Measurements from ENCODE around the gene ARL14EPL. TPM values are rescaled to one million over a fixed set of nuclear protein-coding genes. Genes with fewer than 3 reads are reported as not detected.

ARL14EPL gene
- total and polyA plus RNA-seq, 7 donors, result 0.04 TPM; not detected in 6

DNA sequence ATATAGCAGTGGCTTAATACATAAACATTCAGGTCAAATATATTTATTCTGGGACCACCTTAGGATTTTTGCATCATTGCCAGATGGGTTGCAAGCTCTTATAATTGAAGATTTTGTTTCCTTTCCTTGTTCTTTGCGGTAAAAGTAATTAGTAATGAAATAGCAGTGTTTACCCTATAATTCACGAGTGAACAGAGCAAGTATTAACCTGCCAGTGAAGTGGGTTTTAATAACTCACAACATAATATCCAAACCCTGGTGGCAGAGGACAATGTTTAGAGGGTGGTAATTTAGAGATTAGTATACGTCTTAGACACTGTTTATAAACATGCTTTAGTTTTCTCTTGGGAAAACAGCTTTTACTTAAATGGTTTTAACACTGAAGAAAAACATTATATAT is 11.8 kb downstream of the ARL14EPL start:
- Histone ChIP-seq H3K36me3 (no peaks in the 10 kb centered on the region), H3K27ac (no peak overlapping the region), H3K4me1 (no peaks in the 10 kb centered on the region), H3K4me3 (no peak overlapping the region), H3K27me3 (no peaks in the 10 kb centered on the region), H3K9me3 (no peaks in the 10 kb centered on the region)
- 53 to 74% methylated on average over 3 of the region's 3 CpGs for WGBS, 2 donors
- no peak for DNase-seq
- intact Hi-C loops (cut with DNase I), result no loop called here
- TF ChIP-seq POLR2A (IDR thresholded peaks at IDR 0.05), result no peak
- no peak for TF ChIP-seq POLR2AphosphoS5 (IDR thresholded peaks at IDR 0.05)
- no peak for TF ChIP-seq EP300 (IDR thresholded peaks at IDR 0.05)
- TF ChIP-seq, protein P1, sequence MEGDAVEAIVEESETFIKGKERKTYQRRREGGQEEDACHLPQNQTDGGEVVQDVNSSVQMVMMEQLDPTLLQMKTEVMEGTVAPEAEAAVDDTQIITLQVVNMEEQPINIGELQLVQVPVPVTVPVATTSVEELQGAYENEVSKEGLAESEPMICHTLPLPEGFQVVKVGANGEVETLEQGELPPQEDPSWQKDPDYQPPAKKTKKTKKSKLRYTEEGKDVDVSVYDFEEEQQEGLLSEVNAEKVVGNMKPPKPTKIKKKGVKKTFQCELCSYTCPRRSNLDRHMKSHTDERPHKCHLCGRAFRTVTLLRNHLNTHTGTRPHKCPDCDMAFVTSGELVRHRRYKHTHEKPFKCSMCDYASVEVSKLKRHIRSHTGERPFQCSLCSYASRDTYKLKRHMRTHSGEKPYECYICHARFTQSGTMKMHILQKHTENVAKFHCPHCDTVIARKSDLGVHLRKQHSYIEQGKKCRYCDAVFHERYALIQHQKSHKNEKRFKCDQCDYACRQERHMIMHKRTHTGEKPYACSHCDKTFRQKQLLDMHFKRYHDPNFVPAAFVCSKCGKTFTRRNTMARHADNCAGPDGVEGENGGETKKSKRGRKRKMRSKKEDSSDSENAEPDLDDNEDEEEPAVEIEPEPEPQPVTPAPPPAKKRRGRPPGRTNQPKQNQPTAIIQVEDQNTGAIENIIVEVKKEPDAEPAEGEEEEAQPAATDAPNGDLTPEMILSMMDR (IDR thresholded peaks at IDR 0.05), result no peak

DNA sequence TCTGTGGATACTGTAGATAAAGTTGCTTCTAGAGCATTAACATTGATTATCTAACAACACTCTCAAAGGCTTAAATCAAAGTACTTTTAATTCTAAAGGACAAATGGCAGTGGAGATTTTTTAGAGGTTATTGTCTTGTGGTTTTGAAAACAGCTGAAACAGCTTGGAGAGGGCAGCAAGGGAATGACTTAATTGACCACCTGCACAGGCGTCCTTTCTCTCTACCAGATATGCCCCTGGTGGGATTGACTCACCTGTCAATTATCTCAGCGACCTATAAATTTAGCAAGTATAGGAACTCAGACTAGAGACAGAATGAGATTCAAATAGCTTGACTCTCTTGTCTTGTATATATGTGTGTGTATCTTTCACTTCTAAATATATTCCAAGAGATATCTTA is 13.5 kb downstream of the ARL14EPL start:
- no peak for DNase-seq
- H3K27me3 ChIP-seq, result no peaks in the 10 kb centered on the region
- no peak for TF ChIP-seq POLR2A (IDR thresholded peaks at IDR 0.05)
- WGBS, 2 donors, result 75 to 84% methylated on average over 2 of the region's 2 CpGs
- H3K4me1 ChIP-seq, result no peaks in the 10 kb centered on the region
- no peak overlapping the region for H3K27ac ChIP-seq
- H3K9me3 ChIP-seq, result no peaks in the 10 kb centered on the region
- intact Hi-C loops (cut with DNase I), result no loop called here
- H3K4me3 ChIP-seq, result no peak overlapping the region
- H3K36me3 ChIP-seq, result no peaks in the 10 kb centered on the region

DNA sequence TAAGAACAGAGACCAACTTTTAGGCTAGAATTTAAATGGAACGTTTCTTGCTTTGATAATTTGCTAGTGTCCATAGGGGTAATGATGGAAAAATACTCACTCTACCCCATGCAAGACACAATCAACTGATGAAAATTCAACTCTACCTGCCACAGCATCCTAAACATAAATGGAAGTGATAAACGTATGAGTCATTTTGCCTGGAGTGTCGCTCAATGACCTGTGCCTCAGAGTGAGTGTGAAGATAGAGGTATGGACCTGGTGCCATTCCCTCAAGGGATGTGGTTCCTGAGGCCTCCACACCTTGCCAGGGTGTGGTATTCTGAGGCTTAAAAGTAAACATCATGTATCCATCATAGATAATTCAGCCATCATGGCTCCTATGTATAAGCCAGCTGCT is 14.0 kb downstream of the ARL14EPL start:
- Histone ChIP-seq H3K9me3 (no peaks in the 10 kb centered on the region), H3K36me3 (no peaks in the 10 kb centered on the region), H3K4me1 (no peaks in the 10 kb centered on the region), H3K27ac (no peak overlapping the region), H3K27me3 (no peaks in the 10 kb centered on the region), H3K4me3 (no peak overlapping the region)
- intact Hi-C loops (cut with DNase I), result no loop called here
- TF ChIP-seq EP300 (IDR thresholded peaks at IDR 0.05) (no peak), POLR2A (IDR thresholded peaks at IDR 0.05) (no peak), POLR2AphosphoS5 (IDR thresholded peaks at IDR 0.05) (no peak)
- TF ChIP-seq, protein P1 (IDR thresholded peaks at IDR 0.05), result no peak
- WGBS, 2 donors, result 83 to 93% methylated on average over 3 of the region's 3 CpGs
- no peak for DNase-seq

DNA sequence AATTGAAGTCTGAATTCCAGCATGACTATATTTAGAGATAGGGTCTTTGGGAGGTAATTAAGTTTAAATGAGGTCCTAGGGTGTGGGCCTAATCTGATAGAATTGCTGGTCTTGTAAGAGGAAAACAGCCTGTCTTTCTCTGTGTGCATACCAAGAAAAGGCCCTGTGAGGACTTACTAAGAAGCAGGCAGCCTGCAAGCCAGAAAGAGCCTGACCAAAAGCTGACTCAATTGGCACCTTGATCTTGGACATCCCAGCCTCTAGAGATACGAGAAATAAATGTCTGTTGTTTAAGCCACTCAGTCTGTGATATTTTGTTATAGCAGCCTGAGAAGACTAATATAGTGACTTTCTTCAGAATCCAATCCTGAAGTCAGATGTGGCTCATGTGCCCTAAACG is 14.6 kb downstream of the ARL14EPL start:
- no peak for DNase-seq
- TF ChIP-seq POLR2A (IDR thresholded peaks at IDR 0.05), result no peak
- TF ChIP-seq, protein P1 (IDR thresholded peaks at IDR 0.05), result no peak
- no peak for TF ChIP-seq POLR2AphosphoS5 (IDR thresholded peaks at IDR 0.05)
- no peak for TF ChIP-seq EP300 (IDR thresholded peaks at IDR 0.05)
- no peak overlapping the region for H3K27ac ChIP-seq
- no peaks in the 10 kb centered on the region for H3K27me3 ChIP-seq
- intact Hi-C loops (cut with DNase I), result no loop called here
- WGBS, 2 donors, result 83 to 84% methylated on average over 2 of the region's 2 CpGs
- H3K36me3 ChIP-seq, result no peaks in the 10 kb centered on the region
- no peaks in the 10 kb centered on the region for H3K4me1 ChIP-seq
- H3K4me3 ChIP-seq, result no peak overlapping the region
- H3K9me3 ChIP-seq, result no peaks in the 10 kb centered on the region

DNA sequence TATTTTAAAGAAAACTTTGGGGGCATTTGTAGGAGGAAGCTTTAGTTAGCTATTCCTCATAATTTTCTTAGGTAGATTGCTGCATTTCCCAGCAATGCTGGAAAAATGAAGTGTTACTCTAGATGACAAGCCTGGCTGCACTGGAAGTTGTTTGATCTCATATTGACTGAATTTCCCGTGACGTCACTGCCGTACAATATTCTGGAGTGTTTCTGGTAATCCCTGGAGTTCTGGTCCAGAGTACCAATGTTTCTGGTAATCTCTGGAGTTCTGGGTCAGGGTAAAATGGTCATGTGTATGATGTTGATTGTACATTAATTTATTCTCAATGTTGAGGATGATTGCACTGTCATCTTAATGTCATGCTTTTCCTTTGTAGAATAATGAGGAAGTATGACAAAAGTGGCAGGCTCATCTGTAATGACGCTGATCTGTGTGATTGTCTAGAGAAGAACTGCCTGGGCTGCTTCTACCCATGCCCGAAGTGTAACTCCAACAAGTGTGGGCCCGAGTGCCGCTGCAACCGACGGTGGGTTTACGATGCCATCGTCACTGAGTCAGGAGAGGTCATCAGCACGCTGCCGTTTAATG is 26.2 kb downstream of the ARL14EPL start:
- Histone ChIP-seq H3K9me3 (no peaks in the 10 kb centered on the region), H3K27ac (no peak overlapping the region), H3K27me3 (no peaks in the 10 kb centered on the region), H3K36me3 (no peaks in the 10 kb centered on the region), H3K4me1 (no peaks in the 10 kb centered on the region), H3K4me3 (no peak overlapping the region)
- DNase-seq, result no peak
- intact Hi-C loops (cut with DNase I), result no loop called here
- TF ChIP-seq, protein P1 (IDR thresholded peaks at IDR 0.05), result no peak
- TF ChIP-seq EP300 (IDR thresholded peaks at IDR 0.05) (no peak), POLR2A (IDR thresholded peaks at IDR 0.05) (no peak), POLR2AphosphoS5 (IDR thresholded peaks at IDR 0.05) (no peak)
- 74 to 81% methylated on average over 13 of the region's 13 CpGs for WGBS, 2 donors

Measured in sigmoid colon (tissue), 7 donors.